Amygdala (tissue), 56 donors: ENCODE measurements around the gene TMEM163.
A peak's percentile ranks its signal among the peaks of the same experiment; 100 is the strongest.

Experiments
- DNase-seq, 56 donors: peaks; one replicate each; lab custom pipeline; 2025; lab: John Stamatoyannopoulos, UW

The TMEM163 gene

DNA sequence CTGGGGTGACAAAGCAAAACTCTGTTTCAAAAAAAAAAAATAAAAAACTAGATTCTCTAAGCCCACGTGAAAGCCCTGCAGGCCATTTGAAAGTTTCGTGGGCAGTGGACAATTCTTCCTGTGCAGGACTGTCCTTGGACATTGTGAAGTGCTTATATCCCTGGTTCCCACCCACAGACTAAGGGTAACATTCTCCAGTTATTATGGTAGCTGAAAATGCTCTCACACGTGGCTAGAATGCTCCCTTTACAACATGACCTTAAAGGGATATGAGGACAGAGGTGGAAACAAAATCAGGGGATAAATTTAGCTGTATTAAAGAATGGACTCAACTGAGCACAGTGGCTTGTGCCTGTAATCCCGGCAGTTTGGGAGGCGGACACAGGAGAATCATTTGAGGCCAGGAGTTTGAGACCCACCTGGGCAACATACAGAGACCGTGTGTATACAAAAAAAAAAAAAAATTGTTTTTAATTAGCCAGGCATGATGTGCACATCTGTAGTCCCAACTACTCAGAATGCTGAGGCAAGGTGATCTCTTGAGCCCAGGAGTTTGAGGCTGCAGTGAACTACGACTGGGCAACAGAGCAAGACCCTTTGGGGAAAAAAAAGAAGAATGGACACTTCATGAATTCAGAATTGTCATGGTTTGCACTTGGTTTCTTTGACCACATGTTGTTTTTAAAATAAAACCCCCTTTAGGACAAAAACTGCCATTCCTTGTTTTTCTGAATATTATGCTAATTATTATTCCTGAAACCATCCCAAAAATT is 297.1 kb downstream of the TMEM163 start:
- DNase-seq: no peak

DNA sequence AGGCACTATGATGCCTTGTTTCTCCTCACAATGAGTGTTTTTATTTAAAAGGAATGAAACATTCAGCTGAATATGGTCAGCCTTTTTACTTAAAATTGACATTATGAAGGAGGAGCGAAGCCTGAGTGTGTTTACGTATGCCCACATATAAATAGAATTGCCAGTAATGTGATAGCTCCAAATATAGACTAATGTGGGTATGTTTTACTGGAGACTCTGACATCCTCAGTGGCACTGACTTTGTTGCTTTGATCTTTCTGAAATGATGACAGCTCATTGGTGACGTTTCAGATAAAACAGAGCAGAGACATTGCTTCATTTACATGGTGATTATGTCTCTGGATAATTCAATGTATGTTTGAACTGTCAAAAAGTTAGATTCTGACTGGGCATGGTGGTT is 297.9 kb downstream of the TMEM163 start:
- no peak for DNase-seq

DNA sequence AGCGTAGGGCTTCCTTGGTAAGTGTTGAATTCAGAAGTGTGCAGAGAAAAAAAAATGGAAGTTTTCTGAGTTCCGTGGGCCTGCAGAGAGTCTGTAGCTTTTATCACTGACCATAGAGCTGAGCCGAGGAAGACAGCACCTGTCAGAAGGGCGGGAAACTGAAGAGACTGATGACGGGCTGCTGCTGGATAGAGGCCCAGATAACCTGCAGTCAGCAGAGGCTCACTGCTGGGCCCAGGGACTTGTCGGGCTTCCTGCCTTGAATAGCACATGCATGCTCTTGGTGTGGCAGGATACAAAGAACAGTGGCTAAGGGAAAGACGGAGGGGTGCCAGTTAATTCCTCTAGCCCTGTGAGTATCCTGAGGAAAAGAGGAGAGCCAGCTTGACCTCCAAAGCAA is 298.5 kb downstream of the TMEM163 start:
- no peak for DNase-seq

DNA sequence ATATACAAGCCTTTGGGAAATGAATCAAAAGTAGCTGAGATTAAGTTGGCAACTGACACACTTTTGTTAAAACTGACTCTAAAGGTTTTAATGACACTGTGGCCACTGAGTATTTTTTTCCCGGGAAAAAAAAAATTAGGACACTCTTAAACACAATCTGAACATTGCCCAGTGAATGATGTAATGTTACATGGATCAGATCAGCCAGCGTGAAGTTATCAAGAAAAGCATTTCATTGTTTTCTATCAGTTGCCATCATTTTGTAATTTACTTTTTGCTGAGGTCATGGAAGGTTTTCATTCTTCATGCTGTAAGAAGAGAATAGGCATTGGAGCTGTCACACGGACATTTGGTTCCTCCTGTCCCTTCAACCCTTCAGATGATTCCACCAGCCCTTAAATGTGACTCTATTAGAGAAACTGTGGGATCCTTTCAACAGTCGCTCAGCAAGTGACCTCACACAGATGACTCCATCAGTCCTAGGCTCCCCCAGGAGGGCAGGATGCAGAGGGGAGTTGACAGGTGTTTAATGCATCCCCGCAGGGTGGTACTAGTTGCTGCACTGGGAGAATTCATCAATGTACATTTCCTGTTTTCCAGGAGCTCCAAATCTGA is 300.7 kb downstream of the TMEM163 start:
- DNase-seq: no peak

DNA sequence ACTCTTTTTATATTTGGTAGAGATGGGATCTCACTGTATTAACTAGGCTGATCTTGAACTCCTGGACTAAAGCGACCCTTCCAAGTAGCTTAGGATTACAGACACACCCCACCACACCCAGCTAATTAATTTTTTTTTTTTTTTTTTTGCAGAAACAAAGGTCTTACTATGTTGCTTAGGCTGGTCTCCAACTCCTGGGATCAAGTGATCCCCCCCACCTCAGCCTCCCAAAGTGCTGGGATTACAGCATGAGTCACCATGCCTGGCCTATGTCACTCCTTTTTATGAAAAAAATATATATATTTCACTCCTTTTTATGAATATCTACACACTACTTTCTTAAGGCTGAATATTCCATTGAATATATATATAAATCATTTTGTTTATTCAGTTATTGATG is 302.2 kb downstream of the TMEM163 start:
- DNase-seq: no peak

DNA sequence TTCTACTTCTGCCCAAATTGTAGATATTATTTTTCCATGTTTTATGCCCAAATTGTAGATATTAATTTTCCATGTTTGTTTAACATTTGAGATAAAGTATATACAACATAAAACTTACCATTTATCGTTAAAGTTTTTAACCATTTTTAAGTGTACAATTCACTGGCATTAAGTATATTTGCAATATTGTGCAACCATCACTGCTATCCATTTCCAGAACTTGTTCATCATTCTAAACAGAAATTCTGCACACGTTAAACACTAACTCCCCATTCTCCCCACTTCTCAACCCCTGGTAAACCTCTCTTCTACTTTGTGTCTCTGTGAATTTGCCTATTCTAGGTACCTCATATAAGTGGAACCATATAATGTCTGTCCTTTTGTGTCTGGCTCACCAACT is 302.8 kb downstream of the TMEM163 start:
- DNase-seq: no peak

DNA sequence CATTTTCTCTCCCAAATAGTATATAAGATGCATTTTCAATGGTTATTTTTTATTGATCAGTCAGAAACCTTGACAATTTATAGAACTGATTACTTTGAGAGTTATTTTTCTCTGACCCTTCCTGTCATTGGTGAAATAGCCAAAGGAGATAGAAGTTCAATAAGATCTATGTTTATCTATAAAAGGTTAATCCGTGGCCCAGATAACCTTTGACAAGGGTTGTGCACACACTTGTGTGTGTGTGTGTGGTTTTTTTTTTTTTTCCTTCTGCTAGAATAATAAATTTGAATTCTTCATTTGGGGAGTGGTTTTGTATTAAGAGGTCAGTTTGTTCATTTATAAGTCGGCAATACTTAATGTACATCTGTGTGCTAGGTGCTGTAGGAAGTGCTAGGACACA is 304.9 kb downstream of the TMEM163 start:
- no peak for DNase-seq

DNA sequence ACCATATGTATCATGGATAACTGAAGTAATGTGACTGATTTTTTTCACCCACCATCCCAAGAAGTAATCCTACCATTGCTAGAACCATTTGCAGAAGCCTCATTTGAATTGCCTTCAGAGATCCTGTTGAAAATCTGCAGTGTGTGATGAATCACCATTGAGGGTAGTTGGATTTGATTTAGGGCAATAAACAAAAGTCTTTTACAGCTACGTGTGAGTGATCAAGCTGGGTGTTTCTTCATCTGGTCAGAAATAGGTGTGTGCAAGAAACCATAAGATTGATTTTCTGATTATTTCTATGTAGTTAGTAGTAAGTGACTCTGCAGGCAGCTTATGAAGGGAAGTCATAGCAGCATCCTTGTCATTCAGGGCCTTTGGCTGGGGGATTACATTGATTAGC is 305.4 kb downstream of the TMEM163 start:
- no peak for DNase-seq

DNA sequence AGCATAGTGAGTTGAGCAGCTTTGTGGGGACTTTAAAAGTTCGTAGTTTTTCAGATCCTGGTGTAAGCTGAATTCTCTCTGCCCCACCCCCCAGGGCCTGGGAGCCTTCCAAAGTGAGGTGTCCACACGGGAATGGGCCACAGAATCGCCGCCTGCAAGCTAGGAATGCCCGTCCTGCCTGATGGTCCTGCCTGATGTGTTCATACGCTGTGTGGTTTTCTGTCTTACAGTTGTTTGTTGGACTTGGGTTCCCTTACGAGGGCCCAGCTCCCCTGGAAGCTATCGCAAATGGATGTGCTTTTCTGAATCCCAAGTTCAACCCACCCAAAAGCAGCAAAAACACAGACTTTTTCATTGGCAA is 306.2 kb downstream of the TMEM163 start:
- peak in 22 of 56 donors; percentile 8 to 63 (median 34) for DNase-seq

DNA sequence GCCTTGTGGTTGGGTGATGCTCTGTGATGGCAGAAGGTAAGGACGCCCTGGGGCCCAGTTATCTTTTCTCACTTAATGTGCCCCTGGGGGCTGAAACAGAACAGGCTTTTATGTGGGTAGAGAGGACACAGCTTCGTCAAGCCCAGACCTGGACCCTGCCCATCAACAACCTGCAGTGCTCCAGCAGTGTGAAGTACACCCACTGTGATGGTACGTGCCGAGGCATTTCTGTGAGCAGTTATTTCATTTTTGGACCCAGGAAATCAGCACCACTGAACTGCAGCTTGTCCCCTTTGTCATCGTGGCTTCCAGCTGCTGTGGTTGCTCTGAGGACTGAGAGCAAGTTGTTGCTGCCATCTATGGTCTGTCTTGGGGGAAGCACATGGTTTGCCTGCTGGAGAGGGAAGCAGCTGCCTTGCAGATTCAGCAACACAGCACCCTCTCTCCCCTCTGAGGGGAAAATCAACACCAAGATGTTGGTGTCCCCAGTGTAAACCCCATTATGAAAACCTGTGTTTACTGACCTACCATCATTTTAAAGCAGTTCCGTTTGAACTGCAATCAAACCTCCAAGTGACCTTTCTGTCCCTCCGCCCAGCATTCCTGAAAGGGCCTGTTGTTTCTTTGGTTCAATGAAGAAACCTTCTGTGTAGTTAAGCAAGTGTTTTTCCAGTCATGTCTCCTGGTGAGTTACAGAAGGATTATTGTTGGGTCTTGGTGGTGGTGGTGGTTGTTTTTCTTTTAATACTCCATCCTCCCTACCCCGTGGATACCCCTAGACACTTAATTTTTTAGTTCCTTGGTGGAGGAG is 306.8 kb downstream of the TMEM163 start:
- DNase-seq: peak in 55 of 56 donors; percentile 11 to 92 (median 79)

DNA sequence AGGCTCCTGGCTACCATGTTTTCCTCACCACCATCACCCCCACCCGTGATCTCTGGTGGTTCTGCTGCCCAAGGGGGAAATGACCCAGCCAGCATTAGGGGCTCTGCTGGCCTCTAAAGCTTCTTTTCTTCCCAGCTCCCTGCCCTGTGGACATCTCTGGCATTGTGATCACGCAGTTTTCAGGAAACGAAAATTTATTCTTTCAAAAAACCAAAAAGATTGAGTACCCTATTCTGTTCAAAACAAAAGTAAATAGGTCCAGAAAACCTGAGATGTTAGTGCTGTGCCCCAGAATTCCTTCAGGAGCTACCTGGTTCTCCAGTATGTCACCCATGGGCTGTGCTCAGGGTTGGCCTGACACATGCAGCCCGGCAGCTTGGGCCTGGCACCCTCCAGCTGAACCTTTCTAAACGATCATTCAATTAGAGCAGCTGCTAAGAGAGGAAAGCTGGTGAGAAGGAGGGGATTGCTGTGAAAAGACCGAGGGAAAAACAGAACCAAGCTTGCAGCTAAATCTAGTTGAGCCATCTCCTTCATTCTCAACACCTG is 307.4 kb downstream of the TMEM163 start:
- DNase-seq: peak in 8 of 56 donors; percentile 7 to 66 (median 28)

DNA sequence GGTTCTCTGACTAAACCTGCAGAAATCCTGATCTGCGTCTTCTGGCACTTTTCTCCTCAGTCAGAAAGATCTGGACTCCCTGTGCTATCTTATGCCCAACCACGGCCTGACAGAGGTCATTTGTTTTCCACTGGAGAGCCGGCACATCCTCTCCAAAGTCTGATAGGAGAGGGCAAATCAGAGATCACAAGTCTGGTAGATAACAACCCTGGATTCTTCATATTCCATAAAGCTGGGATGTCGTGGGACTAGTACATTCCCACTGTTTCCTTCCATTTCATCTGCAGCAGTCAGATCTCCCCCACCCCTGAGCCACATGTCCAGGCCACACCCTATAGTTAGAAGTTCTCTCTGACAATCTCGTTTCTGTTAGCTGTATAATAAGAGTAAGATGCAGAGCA is 308.0 kb downstream of the TMEM163 start:
- peak in 8 of 56 donors; percentile 4 to 46 (median 24) for DNase-seq

DNA sequence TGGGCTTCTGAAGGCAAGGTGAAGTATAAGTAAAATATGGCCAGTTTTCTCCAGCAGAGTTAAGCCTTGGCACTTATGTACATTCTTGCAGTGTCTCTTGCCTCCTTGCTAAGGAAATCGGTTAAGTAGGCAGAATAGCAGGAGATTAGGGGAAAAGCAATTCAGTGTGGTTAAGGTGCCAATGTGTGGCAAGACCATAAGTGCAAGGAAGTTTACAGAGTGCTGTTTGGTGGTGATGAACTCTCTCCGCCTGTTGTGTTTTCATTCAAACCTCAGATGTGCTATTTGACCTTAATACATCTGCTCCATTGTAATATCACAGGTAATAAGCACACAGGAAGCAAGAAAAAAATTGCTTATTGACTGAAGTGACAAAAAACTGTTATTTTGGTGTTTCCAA is 308.8 kb downstream of the TMEM163 start:
- DNase-seq: no peak

DNA sequence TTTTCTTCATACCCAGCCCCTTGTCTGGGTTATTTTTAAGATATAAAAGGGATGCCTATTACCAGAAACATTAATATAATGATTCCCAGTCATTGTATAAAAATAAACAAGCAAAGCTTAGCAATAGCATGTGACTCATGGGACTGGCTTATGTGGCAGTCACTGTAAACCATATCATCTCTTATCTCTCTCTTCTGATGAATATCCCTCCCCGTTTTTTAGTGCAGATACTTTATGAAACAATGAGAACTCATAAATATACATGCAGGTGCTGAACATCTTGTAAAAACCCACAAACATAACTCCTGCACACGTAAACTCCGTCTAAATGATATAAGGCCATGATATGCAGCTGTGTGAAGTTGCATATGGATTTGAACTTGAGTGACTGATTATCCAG is 310.0 kb downstream of the TMEM163 start:
- DNase-seq: no peak

DNA sequence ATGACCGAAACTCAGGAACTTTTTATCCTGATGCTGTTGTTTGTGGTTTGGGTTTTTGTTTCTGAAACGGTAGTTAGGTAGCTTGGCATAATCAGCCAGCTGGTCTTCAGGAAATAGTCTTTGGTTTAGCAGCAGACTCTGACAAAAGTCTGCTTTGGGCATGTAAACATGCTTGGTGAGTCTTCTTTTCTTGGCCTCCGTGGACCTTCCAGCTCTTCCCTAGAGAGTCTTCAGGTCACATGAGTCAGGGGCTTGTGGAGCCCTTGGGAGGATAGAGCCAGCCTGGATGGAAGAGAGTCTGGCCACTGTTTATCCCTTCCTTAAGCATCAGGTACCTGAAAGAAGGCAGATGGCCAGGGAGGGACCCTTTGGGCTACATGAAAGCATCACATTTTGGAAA is 310.4 kb downstream of the TMEM163 start:
- no peak for DNase-seq

DNA sequence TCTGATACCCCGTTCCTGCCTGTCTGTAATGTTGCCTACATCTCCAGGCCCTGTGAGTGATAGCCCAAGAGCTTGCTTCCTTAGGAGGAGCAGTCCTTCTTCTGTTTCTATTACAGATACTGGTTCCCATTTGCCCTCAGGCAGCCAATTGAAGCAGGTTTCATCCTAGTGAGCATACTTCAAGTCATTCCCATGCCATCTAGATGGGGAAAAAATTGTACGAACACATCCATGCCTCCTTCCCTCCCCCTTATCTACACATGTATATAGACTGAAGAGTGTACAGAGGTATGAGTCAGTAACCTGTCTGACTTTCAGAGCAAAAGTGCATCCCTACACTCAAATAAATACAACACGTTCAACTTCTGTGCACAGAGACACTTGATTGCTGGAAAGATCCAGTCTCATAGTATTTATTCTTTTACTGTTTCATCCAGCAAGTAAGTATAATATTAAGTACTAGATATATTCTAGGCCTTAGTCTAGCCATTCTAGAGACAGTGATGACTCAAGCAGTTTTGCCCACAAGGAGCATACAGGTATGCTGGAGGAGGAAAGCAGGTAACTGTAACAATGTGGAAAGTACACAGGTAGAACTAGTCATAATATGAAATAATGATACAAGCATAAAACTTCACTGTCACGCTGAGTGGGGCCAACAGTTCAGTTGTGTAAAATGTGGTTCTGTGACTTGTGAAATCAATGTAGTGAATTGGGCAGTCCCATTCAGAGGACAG is 311.5 kb downstream of the TMEM163 start:
- DNase-seq: no peak

DNA sequence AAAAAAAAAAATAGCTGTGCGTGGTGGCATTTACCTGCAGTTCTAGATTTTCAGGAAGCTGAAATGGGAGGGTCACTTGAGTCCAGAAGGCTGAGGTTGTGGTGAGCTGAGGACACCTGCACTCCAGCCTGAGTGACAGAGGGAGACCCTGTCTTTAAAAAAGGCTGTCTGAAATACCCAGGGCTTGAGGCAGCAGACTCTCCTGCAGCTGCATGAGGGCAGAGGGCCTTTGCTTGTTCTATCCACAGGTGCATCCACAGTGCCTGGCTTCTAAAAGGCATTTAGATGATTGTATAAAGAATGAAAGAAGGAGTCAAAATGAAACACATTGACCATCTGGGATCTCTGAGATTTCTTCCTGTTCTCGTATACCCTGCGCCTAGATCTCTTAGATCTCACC is 312.1 kb downstream of the TMEM163 start:
- no peak for DNase-seq

DNA sequence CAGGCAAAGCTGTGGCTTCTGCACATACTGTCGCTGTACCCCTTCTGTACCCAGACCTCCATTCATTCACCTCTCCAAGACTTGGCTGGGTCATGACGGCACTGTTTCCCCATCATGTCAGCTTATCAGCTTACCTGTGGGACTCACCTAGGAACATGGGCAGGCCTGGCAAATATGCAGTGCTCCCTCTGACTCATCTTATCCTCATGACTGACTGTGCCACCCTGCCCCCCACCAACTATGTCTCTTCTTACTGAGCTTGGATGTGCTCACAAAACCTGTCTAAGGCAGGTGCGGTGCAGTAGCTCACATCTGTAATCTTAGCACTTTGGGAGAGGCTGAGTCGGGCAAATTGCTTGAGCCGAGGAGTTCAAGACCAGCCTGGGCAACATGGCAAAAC is 312.5 kb downstream of the TMEM163 start:
- DNase-seq: no peak
